GM23338 (cell line): ENCODE measurements around the gene RMND1.

Source experiments
- EZH2 ChIP-seq: fragments of 200-600 bp; sonication (generic); IDR thresholded peaks from one replicate; pipeline ENCODE4 v1.8.0; 2017; ENCODE audit warnings: antibody characterized with exemption, mild to moderate bottlenecking, low read depth; ENCODE audit not compliant: unreplicated experiment
- POLR2AphosphoS5 ChIP-seq: IDR thresholded peaks from 2 replicates; pipeline ENCODE4 v1.6.1; 2016; ENCODE audit warnings: antibody characterized with exemption, low read depth
- TF ChIP-seq, protein P1 (sequence below), 2 experiments: fragments of 200-600 bp in 1 of 2; sonication (generic) in 1 of 2; conservative IDR thresholded peaks; 2 replicates each; pipeline versions ENCODE4 v1.5.1 to v1.6.1; 2016 to 2017; ENCODE audit warnings: antibody characterized with exemption in 2 of 2, low read depth in 2 of 2, mild to moderate bottlenecking in 2 of 2, moderate library complexity in 1 of 2

DNA sequence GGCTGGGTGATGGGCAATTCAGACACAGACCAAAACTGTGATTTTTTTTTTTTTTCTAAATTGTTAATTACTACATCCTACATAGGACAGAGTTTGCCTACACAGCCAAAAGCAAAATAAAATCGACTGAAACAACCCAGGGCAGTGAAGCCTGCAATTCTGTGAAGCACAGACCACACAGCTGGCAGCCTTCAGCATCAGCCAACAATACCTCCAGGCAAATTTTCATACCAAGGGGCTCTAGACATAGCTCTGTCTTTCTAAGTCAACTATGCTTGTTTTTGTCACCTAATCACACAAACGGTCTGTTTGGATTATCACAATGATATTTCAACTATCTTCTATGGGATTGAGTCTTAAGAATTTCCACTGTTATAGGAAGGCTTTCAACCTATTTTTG is 17.6 kb downstream of the RMND1 start:
- TF ChIP-seq, protein P1, sequence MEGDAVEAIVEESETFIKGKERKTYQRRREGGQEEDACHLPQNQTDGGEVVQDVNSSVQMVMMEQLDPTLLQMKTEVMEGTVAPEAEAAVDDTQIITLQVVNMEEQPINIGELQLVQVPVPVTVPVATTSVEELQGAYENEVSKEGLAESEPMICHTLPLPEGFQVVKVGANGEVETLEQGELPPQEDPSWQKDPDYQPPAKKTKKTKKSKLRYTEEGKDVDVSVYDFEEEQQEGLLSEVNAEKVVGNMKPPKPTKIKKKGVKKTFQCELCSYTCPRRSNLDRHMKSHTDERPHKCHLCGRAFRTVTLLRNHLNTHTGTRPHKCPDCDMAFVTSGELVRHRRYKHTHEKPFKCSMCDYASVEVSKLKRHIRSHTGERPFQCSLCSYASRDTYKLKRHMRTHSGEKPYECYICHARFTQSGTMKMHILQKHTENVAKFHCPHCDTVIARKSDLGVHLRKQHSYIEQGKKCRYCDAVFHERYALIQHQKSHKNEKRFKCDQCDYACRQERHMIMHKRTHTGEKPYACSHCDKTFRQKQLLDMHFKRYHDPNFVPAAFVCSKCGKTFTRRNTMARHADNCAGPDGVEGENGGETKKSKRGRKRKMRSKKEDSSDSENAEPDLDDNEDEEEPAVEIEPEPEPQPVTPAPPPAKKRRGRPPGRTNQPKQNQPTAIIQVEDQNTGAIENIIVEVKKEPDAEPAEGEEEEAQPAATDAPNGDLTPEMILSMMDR (conservative IDR thresholded peaks at IDR 0.05; ENCODE audit: low read depth in 2 of 2) = no peak
- TF ChIP-seq POLR2AphosphoS5 = no peak
- TF ChIP-seq EZH2 = no peak
